HCT116 (cell line): ENCODE data around the gene ANGPTL8. TPM values are rescaled to one million over a fixed set of nuclear protein-coding genes. Genes with fewer than 3 reads are reported as not detected.

ENCODE experiments used
- ATAC-seq: fragments of 200-7000 bp; cut with Tn5 transposase; 2 replicates; pipeline ENCODE4 v1.9.1; 2020; ENCODE audit warnings: mild to moderate bottlenecking, moderate library complexity
- BruUV-seq: library from RNA; stranded (reverse); fragments of 400-500 nt; replicated peaks from 2 replicates; lab custom pipeline; 2021; lab: Mats Ljungman, UMichigan
- CTCF ChIA-PET: fragments of 300-600 bp; sonication (Branson Sonifier 250); formaldehyde crosslinking; loops from one replicate; lab custom pipeline; 2021; ENCODE audit warnings: antibody characterized with exemption; lab: Charles Lee
- POLR2A ChIA-PET: fragments of 300-600, 350-600 bp; sonication (Branson Sonifier 250); formaldehyde crosslinking; loops from one replicate; lab custom pipeline; 2021; ENCODE audit warnings: antibody characterized with exemption; lab: Charles Lee
- RAD21 ChIA-PET, 2 experiments: fragments of 300-600 bp; sonication (Branson Sonifier 250); formaldehyde crosslinking; loops; one replicate each; lab custom pipeline; 2023; ENCODE audit warnings: low total read pairs in 2 of 2; ENCODE audit not compliant: uncharacterized antibody in 2 of 2, unreplicated experiment in 2 of 2, low non-redundant PET in 1 of 2; lab: Charles Lee
- DNase-seq: peaks from one replicate; pipeline ENCODE4 v3.0.0-alpha.2; 2010; ENCODE audit warnings: low read depth, low spot score
- H2AFZ ChIP-seq: fragments of 200-600 bp; shearing (Covaris generic), sonication (generic); 2 replicates; pipeline ENCODE4 v1.6.1; 2017; ENCODE audit warnings: low read depth, mixed run types, mixed read lengths, antibody characterized with exemption, low read length; ENCODE audit not compliant: poor library complexity, severe bottlenecking
- H3K27ac ChIP-seq: 2 replicates; pipeline ENCODE4 v1.5.1; 2012; ENCODE audit warnings: low read depth, low read length
- H3K27me3 ChIP-seq: fragments of 200-600 bp; sonication (generic); 2 replicates; pipeline ENCODE4 v1.6.1; 2016; ENCODE audit warnings: mixed run types, low read length, mixed read lengths; ENCODE audit not compliant: insufficient read depth
- H3K36me3 ChIP-seq, 2 experiments: fragments of 200-500 bp in 1 of 2; fragments of 200-600 bp in 1 of 2; sonication (Bioruptor generic) in 1 of 2; sonication (generic) in 1 of 2; 2 replicates each; pipeline versions ENCODE4 v1.5.1 to v1.6.1; 2014 to 2016; ENCODE audit warnings: low read length in 2 of 2, inconsistent platforms in 1 of 2, mixed read lengths in 1 of 2, mixed run types in 1 of 2; ENCODE audit not compliant: insufficient read depth in 2 of 2, control insufficient read depth in 1 of 2
- H3K4me1 ChIP-seq, 2 experiments: fragments of 200-600 bp in 1 of 2; sonication (generic) in 1 of 2; 2 replicates each; pipeline versions ENCODE4 v1.5.1 to v1.6.1; 2012 to 2017; ENCODE audit warnings: low read length in 2 of 2, inconsistent platforms in 1 of 2, mild to moderate bottlenecking in 1 of 2, mixed read lengths in 1 of 2, mixed run types in 1 of 2, moderate library complexity in 1 of 2; ENCODE audit not compliant: insufficient read depth in 2 of 2, control insufficient read depth in 1 of 2
- H3K4me2 ChIP-seq: fragments of 200-600 bp; sonication (generic); 2 replicates; pipeline ENCODE4 v1.6.1; 2017; ENCODE audit warnings: mixed run types, low read length, mixed read lengths
- H3K4me3 ChIP-seq, 2 experiments: fragments of 200-600 bp in 1 of 2; sonication (generic) in 1 of 2; replicated peaks in 1 of 2; 2 replicates each; pipeline ENCODE4 v1.5.1; 2011 to 2016; ENCODE audit warnings: low read length in 2 of 2, control low read depth in 1 of 2, low read depth in 1 of 2, mild to moderate bottlenecking in 1 of 2, mixed read lengths in 1 of 2, mixed run types in 1 of 2
- H3K79me2 ChIP-seq: fragments of 200-600 bp; sonication (generic); 2 replicates; pipeline ENCODE4 v1.6.1; 2017; ENCODE audit warnings: mild to moderate bottlenecking, mixed run types, low read length, moderate library complexity, mixed read lengths; ENCODE audit not compliant: insufficient read depth
- H3K9ac ChIP-seq: fragments of 200-600 bp; sonication (generic); 2 replicates; pipeline ENCODE4 v1.6.1; 2016; ENCODE audit warnings: low read length, mixed read lengths
- H3K9me2 ChIP-seq: fragments of 200-600 bp; sonication (generic), shearing (Covaris generic); 2 replicates; pipeline ENCODE4 v1.6.1; 2017; ENCODE audit warnings: mixed run types, mild to moderate bottlenecking, moderate library complexity; ENCODE audit not compliant: insufficient read depth
- H3K9me3 ChIP-seq, 2 experiments: fragments of 200-500 bp in 1 of 2; fragments of 200-600 bp in 1 of 2; sonication (Bioruptor generic) in 1 of 2; sonication (generic) in 1 of 2; 2 replicates each; pipeline ENCODE4 v1.6.1; 2014 to 2017; ENCODE audit warnings: low read length in 2 of 2, mixed read lengths in 2 of 2, inconsistent platforms in 1 of 2, low read depth in 1 of 2, mild to moderate bottlenecking in 1 of 2, mixed run types in 1 of 2, moderate library complexity in 1 of 2; ENCODE audit not compliant: control insufficient read depth in 1 of 2, insufficient read depth in 1 of 2
- H4K20me1 ChIP-seq: fragments of 200-600 bp; sonication (generic), shearing (Covaris generic); 2 replicates; pipeline ENCODE4 v1.6.1; 2017; ENCODE audit warnings: mixed run types, mild to moderate bottlenecking, moderate library complexity; ENCODE audit not compliant: insufficient read depth
- CBX3 ChIP-seq: IDR thresholded peaks from 2 replicates; pipeline ENCODE4 v1.6.1; 2012; ENCODE audit warnings: low read depth
- CEBPB ChIP-seq: IDR thresholded peaks from 2 replicates; pipeline ENCODE4 v1.6.1; 2012; ENCODE audit warnings: low read depth
- CTCF ChIP-seq, 3 experiments: fragments of 200-600 bp in 1 of 3; sonication (generic) in 1 of 3; IDR thresholded peaks in 2 of 3; conservative IDR thresholded peaks in 1 of 3; 2 replicates each; pipeline ENCODE4 v1.5.1; 2012 to 2017; ENCODE audit warnings: low read depth in 2 of 3, low read length in 2 of 3, antibody characterized with exemption in 1 of 3, borderline replicate concordance in 1 of 3, control low read depth in 1 of 3, mild to moderate bottlenecking in 1 of 3, mixed read lengths in 1 of 3, mixed run types in 1 of 3, moderate library complexity in 1 of 3; ENCODE audit not compliant: insufficient read depth in 1 of 3
- ELF1 ChIP-seq: IDR thresholded peaks from 2 replicates; pipeline ENCODE4 v1.6.1; 2012; ENCODE audit warnings: low read depth, borderline replicate concordance
- EZH2phosphoT487 ChIP-seq: fragments of 200-600 bp; IDR thresholded peaks from 2 replicates; pipeline ENCODE4 v1.6.1; 2018; ENCODE audit warnings: antibody characterized with exemption, borderline replicate concordance
- FOSL1 ChIP-seq: IDR thresholded peaks from 2 replicates; pipeline ENCODE4 v1.6.1; 2012; ENCODE audit warnings: low read depth
- JUND ChIP-seq: IDR thresholded peaks from 2 replicates; pipeline ENCODE4 v1.6.1; 2012
- POLR2A ChIP-seq: IDR thresholded peaks from 2 replicates; pipeline ENCODE4 v1.7.0; 2011; ENCODE audit warnings: borderline replicate concordance; ENCODE audit not compliant: insufficient read depth, insufficient read length; ENCODE audit errors: extremely low read depth
- POLR2AphosphoS5 ChIP-seq: IDR thresholded peaks from 2 replicates; pipeline ENCODE4 v1.6.1; 2011; ENCODE audit warnings: mild to moderate bottlenecking, low read depth, low read length, moderate library complexity
- SIN3A ChIP-seq: IDR thresholded peaks from 2 replicates; pipeline ENCODE4 v1.6.1; 2012; ENCODE audit warnings: low read depth
- SP1 ChIP-seq: IDR thresholded peaks from 2 replicates; pipeline ENCODE4 v1.6.1; 2012; ENCODE audit warnings: low read depth
- SRF ChIP-seq: IDR thresholded peaks from 2 replicates; pipeline ENCODE4 v1.6.1; 2012; ENCODE audit warnings: low read depth
- TCF7L2 ChIP-seq: IDR thresholded peaks from 2 replicates; pipeline ENCODE4 v1.7.0; 2011; ENCODE audit warnings: borderline replicate concordance, inconsistent platforms; ENCODE audit not compliant: insufficient read depth, insufficient read length; ENCODE audit errors: extremely low read depth
- YY1 ChIP-seq: IDR thresholded peaks from 2 replicates; pipeline ENCODE4 v1.6.1; 2011; ENCODE audit warnings: low read length, low read depth, moderate library complexity, mild to moderate bottlenecking; ENCODE audit not compliant: insufficient replicate concordance; ENCODE audit errors: extremely low read depth
- ZFX ChIP-seq: fragments of 450-650 bp; IDR thresholded peaks from 2 replicates; pipeline ENCODE4 v1.6.1; 2017
- intact Hi-C: fragments of 100-400 bp; cut with micrococcal nuclease; formaldehyde crosslinking; loops from 2 replicates; pipeline ENCODE4 v1.10.0; 2022
- total RNA-seq: library from RNA; stranded (reverse); gene quantifications from one replicate; pipeline ENCODE4 v1.2.1, GENCODE V29; 2021; ENCODE audit not compliant: unreplicated experiment
- TF ChIP-seq, protein P1 (sequence below): IDR thresholded peaks from 2 replicates; pipeline ENCODE4 v1.6.1; 2012; ENCODE audit warnings: low read depth
- TF ChIP-seq, protein P2 (sequence below): IDR thresholded peaks from 2 replicates; pipeline ENCODE4 v1.6.1; 2011; ENCODE audit warnings: mild to moderate bottlenecking, low read length, moderate library complexity; ENCODE audit not compliant: insufficient replicate concordance; ENCODE audit errors: extremely low read depth

Gene ANGPTL8
- total RNA-seq, 1 experiment from 2014 or later = not detected

- ATAC-seq (no peak), DNase-seq (no peak)
- Histone ChIP-seq H3K4me2 (no peak overlapping the region), H3K36me3 (0 out of 4 replicates have a peak, but pooled peaks cover 0 to 4% of the 10 kb centered on the region in 2 experiments), H3K9me2 (no peaks in the 10 kb centered on the region), H3K27me3 (no peaks in the 10 kb centered on the region), H3K27ac (no peak overlapping the region), H3K4me1 (peaks cover 3 to 6% of the 10 kb centered on the region in 2 experiments; a peak in 3 of 4 replicates), H3K79me2 (no peaks in the 10 kb centered on the region), H3K9me3 (no peaks in the 10 kb centered on the region), H2AFZ (no peak overlapping the region), H4K20me1 (no peaks in the 10 kb centered on the region), H3K4me3 (no peak overlapping the region), H3K9ac (no peak overlapping the region)
- no TSS peak for BruUV-seq
- ChIA-PET RAD21 (no interaction called here), CTCF (no interaction called here), POLR2A (no interaction called here)
- intact Hi-C loops = no loop called here
- TF ChIP-seq SRF (no peak), CEBPB (no peak), ZFX (no peak), TCF7L2 (no peak), EZH2phosphoT487 (no peak), YY1 (no peak), POLR2A (no peak), POLR2AphosphoS5 (no peak), SIN3A (no peak), ELF1 (no peak), FOSL1 (no peak), CBX3 (no peak), CTCF (IDR thresholded peaks at IDR 0.05 in 2 of 3, conservative IDR thresholded peaks at IDR 0.05 in 1 of 3; ENCODE audit: borderline replicate concordance in 1 of 3, insufficient read depth in 1 of 3, low read depth in 2 of 3, low read length in 2 of 3) (no peak), SP1 (no peak), JUND (no peak)
- TF ChIP-seq, protein P1, sequence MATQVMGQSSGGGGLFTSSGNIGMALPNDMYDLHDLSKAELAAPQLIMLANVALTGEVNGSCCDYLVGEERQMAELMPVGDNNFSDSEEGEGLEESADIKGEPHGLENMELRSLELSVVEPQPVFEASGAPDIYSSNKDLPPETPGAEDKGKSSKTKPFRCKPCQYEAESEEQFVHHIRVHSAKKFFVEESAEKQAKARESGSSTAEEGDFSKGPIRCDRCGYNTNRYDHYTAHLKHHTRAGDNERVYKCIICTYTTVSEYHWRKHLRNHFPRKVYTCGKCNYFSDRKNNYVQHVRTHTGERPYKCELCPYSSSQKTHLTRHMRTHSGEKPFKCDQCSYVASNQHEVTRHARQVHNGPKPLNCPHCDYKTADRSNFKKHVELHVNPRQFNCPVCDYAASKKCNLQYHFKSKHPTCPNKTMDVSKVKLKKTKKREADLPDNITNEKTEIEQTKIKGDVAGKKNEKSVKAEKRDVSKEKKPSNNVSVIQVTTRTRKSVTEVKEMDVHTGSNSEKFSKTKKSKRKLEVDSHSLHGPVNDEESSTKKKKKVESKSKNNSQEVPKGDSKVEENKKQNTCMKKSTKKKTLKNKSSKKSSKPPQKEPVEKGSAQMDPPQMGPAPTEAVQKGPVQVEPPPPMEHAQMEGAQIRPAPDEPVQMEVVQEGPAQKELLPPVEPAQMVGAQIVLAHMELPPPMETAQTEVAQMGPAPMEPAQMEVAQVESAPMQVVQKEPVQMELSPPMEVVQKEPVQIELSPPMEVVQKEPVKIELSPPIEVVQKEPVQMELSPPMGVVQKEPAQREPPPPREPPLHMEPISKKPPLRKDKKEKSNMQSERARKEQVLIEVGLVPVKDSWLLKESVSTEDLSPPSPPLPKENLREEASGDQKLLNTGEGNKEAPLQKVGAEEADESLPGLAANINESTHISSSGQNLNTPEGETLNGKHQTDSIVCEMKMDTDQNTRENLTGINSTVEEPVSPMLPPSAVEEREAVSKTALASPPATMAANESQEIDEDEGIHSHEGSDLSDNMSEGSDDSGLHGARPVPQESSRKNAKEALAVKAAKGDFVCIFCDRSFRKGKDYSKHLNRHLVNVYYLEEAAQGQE = no peak
- TF ChIP-seq, protein P2, sequence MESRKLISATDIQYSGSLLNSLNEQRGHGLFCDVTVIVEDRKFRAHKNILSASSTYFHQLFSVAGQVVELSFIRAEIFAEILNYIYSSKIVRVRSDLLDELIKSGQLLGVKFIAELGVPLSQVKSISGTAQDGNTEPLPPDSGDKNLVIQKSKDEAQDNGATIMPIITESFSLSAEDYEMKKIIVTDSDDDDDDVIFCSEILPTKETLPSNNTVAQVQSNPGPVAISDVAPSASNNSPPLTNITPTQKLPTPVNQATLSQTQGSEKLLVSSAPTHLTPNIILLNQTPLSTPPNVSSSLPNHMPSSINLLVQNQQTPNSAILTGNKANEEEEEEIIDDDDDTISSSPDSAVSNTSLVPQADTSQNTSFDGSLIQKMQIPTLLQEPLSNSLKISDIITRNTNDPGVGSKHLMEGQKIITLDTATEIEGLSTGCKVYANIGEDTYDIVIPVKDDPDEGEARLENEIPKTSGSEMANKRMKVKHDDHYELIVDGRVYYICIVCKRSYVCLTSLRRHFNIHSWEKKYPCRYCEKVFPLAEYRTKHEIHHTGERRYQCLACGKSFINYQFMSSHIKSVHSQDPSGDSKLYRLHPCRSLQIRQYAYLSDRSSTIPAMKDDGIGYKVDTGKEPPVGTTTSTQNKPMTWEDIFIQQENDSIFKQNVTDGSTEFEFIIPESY = no peak
Observed at GRCh38 chr19:11232555-11232954, 6.9 kb upstream of the ANGPTL8 start.
